Amniotic stem cell (primary cell): ENCODE data around the gene ARFGAP2.
A peak's percentile ranks its signal among the peaks of the same experiment; 100 is the strongest.
"Not testable (repeated sequence)": the region's sequence is repeated elsewhere in the genome, so short reads cannot be mapped to it uniquely, and the experiment has no call there.

Experiments
- DNase-seq: peaks from one replicate; lab custom pipeline; 2025; lab: John Stamatoyannopoulos, UW

The ARFGAP2 gene

GRCh38 chr11:47176328-47177228, at the start of gene ARFGAP2:
ARFGAP2 (minus strand) TSS chr11:47176879; CDS start chr11:47176853, 26 bp downstream.
- DNase-seq, result peak; percentile 98

DNA sequence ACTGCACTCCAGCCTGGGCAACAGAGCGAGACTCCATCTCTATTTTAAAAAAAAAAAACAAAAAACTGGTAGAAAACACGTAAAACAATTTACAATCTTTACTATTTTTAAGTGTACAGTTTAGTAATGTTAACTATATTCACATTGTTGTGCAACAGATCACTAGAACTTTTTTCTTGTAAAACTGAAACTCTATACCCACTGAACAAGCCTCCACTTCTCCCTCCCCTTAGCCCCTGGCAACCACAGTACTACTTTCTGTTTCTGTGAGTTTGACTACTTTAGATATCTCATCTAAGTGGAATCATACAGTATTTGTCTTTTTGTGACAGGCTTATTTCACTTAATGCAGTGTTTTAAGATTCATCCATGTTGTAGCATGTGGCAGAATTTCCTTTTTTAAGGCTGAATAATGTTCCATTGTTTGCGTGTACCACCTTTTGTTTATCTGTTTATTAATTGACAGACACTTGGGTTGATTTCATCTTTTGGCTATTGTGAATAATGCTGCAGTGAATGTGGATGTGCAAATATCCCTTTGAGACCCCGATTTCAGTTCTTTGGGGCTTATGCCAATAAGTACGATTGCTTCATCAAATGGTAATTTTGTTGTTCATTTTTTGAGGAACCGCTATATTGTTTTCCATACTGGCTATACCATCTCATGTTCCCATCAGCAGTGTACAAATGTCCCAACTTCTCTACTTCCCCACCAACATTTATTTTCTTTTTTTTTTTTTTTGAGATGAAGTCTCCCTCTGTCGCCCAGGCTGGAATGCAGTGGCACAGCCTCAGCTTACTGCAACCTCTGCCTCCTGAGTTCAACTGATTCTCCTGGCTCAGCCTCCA, 49.1 kb upstream of the ARFGAP2 start:
- no peak for DNase-seq

GRCh38 chr11:47222696-47223095, 46.0 kb upstream of the ARFGAP2 start:
- DNase-seq, result no peak

- DNase-seq, result no peak
These were observed 43.7 kb upstream of the ARFGAP2 start for GRCh38 chr11:47220401-47220821.

GRCh38 chr11:47216121-47216798, 39.6 kb upstream of the ARFGAP2 start:
- DNase-seq, result peak; percentile 92

- no peak for DNase-seq
These were observed 38.8 kb upstream of the ARFGAP2 start for GRCh38 chr11:47215366-47215910.

- no peak for DNase-seq
These were observed 37.4 kb upstream of the ARFGAP2 start for GRCh38 chr11:47213950-47214565.

GRCh38 chr11:47212938-47213337, 36.3 kb upstream of the ARFGAP2 start:
- no peak for DNase-seq

GRCh38 chr11:47208628-47209027, 31.9 kb upstream of the ARFGAP2 start:
- DNase-seq, result no peak

- DNase-seq, result not testable (repeated sequence)
These were observed 31.4 kb upstream of the ARFGAP2 start for GRCh38 chr11:47208008-47208552.

DNA sequence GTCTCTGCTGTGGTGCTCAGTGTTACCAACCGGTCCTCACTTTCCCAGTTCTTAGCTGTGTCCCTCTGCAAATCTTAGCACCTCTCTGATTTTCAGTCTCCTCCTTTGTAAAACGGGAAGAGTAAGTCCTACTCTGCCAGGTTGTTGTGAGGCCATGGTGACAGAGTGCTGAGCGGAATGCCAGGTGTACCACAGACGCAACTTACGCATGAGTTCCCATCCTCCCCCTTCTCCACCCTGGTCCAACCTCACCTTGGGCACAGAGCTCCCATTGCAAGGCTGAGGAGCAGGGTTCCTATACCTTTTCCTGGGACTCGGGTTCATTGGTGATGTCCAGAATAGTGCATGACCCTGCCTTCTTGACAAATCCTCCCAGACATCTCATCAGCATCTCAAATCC, 30.8 kb upstream of the ARFGAP2 start:
- DNase-seq, result no peak

DNA sequence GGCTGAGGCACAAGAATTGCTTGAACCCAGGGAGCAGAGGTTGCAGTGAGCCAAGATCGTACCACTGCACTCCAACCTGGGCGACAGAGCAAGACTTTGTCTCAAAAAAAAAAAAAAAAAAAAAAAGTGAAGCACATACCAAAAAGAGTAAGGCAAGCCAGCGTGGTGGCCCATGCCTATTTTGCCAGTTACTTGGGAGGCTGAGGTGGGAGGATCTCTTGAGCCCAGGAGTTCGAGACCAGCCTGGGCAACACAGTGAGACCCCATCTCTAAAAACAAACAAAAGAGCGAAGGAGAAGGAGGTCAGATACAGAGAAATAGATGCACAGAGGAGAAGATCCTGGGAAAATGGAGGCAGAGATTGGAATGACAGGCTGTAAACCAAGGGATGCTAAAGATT, 29.9 kb upstream of the ARFGAP2 start:
- not testable (repeated sequence) for DNase-seq

- no peak for DNase-seq
These were observed 27.9 kb upstream of the ARFGAP2 start for GRCh38 chr11:47204637-47204989.

DNA sequence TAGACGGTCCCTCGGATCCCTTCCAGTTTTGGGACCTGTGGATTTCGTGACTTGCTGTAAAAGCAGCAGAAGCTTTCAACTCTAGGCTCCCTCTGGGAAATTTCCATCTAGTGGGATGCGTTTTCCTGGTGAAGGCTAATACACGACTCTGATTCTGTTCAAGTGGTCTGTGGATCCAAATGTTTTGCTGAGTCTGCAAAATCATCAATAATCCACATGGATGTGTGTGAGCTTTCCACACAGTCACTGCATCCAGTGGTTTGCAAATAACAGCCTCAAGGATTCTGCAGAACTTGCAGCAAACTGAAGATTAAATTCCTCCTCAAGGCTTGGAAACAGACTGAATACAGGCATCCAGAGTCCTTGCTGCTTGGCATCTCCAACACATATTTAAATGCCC, 25.9 kb upstream of the ARFGAP2 start:
- no peak for DNase-seq

DNA sequence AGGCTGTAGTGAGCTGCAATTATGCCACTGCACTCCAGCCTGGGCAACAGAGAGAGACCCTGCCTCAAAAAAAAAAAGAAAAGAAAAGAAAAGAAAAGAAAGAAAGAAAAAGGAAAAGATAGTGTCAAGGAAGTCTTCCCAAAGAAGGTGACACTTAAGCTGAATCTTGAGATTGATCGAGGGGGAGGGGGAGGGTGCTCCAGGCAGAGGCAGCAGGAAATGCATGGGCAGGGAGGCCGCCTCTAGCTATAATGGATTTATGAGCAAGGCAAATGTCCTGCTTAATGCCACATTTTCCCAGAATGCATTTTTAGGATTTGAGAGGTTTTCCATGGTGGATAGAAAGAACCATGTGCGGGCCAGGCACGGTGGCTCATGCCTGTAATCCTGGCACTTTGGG, 24.3 kb upstream of the ARFGAP2 start:
- DNase-seq, result no peak

DNA sequence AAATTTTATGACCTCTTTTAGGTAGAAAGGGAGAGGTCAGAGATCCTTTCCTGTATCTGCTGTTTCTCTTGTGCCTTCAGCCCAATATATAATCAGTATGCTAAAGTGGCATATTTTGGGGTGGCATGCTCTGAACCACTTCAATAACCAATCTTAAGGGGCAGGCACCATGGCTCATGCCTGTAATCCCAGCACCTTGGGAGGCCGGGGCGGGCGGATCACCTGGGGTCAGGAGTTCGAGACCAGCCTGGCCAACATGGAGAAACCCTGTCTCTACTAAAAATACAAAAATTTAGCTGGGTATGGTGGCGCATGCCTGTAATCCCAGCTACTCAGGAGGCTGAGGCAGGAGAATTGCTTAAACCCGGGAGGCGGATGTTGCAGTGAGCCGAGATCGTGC, 21.5 kb upstream of the ARFGAP2 start:
- DNase-seq, result not testable (repeated sequence)

GRCh38 chr11:47192111-47192510, 15.4 kb upstream of the ARFGAP2 start:
- no peak for DNase-seq

GRCh38 chr11:47191137-47191536, 14.5 kb upstream of the ARFGAP2 start:
- DNase-seq, result not testable (repeated sequence)

DNA sequence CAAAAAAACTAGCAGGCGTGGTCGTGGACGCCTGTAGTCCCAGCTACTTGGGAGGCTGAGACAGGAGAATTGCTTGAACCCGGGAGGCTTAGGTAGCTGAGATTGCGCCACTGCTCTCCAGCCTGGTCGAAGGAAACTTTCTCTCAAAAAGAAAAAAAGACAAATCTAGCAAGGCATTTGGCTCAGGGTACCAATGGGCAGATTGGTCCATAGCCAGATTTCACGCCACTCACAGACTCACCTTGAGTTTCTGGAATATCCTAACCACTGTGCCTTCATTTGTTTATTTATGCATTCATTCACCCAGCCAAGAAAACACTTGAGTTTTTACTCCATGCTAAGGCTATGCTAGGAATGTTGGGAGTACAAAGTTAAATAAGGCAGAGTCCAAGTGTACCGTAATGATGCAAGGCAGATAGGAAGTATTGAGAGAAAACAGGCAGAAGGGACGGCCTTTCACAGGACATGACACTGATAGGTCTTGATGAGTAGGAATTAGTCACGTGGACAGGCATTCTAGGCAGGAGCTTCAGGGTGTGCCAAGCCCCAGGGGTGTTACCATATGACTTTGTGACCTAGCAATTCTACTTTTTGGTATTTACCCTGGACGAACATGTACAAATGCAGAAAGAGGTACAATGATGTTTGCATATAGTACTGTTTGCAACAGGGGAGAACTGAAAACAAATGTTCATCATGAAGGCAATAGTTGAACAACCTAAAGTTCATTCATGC, 12.6 kb upstream of the ARFGAP2 start:
- DNase-seq, result no peak

GRCh38 chr11:47188259-47188658, 11.6 kb upstream of the ARFGAP2 start:
- DNase-seq, result no peak

- no peak for DNase-seq
These were observed 11.0 kb upstream of the ARFGAP2 start for GRCh38 chr11:47187723-47188122.
